K562 (cell line): ENCODE measurements around the gene RIPPLY3. TPM values are rescaled to one million over a fixed set of nuclear protein-coding genes. Genes with fewer than 3 reads are reported as not detected.
A peak's percentile ranks its signal among the peaks of the same experiment; 100 is the strongest.

Source experiments
- BACH1 ChIP-seq: fragments of 200-800 bp; sonication (Bioruptor generic); IDR thresholded peaks from 2 replicates; pipeline ENCODE4 v1.6.1; 2016; ENCODE audit warnings: missing genetic modification characterization, missing compliant biosample characterization
- C11orf30 ChIP-seq: fragments of 450-650 bp; IDR thresholded peaks from 2 replicates; pipeline ENCODE4 v1.6.1; 2016; ENCODE audit warnings: low read depth, mild to moderate bottlenecking
- CBFA2T2 ChIP-seq: fragments of 450-650 bp; conservative IDR thresholded peaks from 2 replicates; pipeline ENCODE4 v1.6.1; 2017; ENCODE audit warnings: mild to moderate bottlenecking
- CREM ChIP-seq: IDR thresholded peaks from 2 replicates; pipeline ENCODE4 v1.6.1; 2014; ENCODE audit warnings: antibody characterized with exemption, low read depth
- CTBP1 ChIP-seq: fragments of 450-650 bp; IDR thresholded peaks from 2 replicates; pipeline ENCODE4 v1.6.1; 2016; ENCODE audit warnings: borderline replicate concordance
- EP300 ChIP-seq: IDR thresholded peaks from 2 replicates; pipeline ENCODE4 v1.6.1; 2012; ENCODE audit warnings: low read length, improper control_type of control experiment
- ETV5 ChIP-seq: sonication (generic); formaldehyde crosslinking; IDR thresholded peaks from 2 replicates; pipeline ENCODE4 v1.4.0; 2020; ENCODE audit warnings: low read depth, mild to moderate bottlenecking, missing genetic modification reagents
- GATAD2B ChIP-seq: fragments of 450-650 bp; IDR thresholded peaks from 2 replicates; pipeline ENCODE4 v1.6.1; 2017; ENCODE audit warnings: mild to moderate bottlenecking, borderline replicate concordance
- KDM1A ChIP-seq, 2 experiments: fragments of 450-650 bp; IDR thresholded peaks; 2 replicates each; pipeline ENCODE4 v1.6.1; 2016; ENCODE audit warnings: mild to moderate bottlenecking in 2 of 2
- MAFF ChIP-seq: IDR thresholded peaks from 2 replicates; pipeline ENCODE4 v1.6.1; 2012; ENCODE audit warnings: low read length, improper control_type of control experiment
- MTA2 ChIP-seq: fragments of 450-650 bp; IDR thresholded peaks from 2 replicates; pipeline ENCODE4 v1.6.1; 2016; ENCODE audit warnings: low read depth
- MYC ChIP-seq, 2 experiments: fragments of 250-450 bp in 1 of 2; sonication (Bioruptor Pico) in 1 of 2; IDR thresholded peaks; 2 replicates each; pipeline versions ENCODE4 v1.5.1 to v1.6.1; 2012 to 2021; ENCODE audit warnings: low read depth in 2 of 2, borderline replicate concordance in 1 of 2, improper control_type of control experiment in 1 of 2, low read length in 1 of 2, mild to moderate bottlenecking in 1 of 2, moderate library complexity in 1 of 2
- NFE2 ChIP-seq: IDR thresholded peaks from 2 replicates; pipeline ENCODE4 v1.6.1; 2014; ENCODE audit warnings: antibody characterized with exemption, low read depth
- NFE2L1 ChIP-seq: fragments of 450-650 bp; IDR thresholded peaks from 2 replicates; pipeline ENCODE4 v1.6.1; 2016; ENCODE audit warnings: missing genetic modification characterization, low read depth, mild to moderate bottlenecking, missing compliant biosample characterization, moderate library complexity, borderline replicate concordance
- NRF1 ChIP-seq, 2 experiments: fragments of 450-650 bp; IDR thresholded peaks in 1 of 2; conservative IDR thresholded peaks in 1 of 2; 2 replicates each; pipeline ENCODE4 v1.6.1; 2014; ENCODE audit warnings: mild to moderate bottlenecking in 2 of 2
- PTBP1 ChIP-seq: fragments of 200-400 bp; formaldehyde crosslinking; IDR thresholded peaks from 2 replicates; pipeline ENCODE4 v1.6.1; 2017; ENCODE audit warnings: low read depth, low read length
- SMARCE1 ChIP-seq: fragments of 450-650 bp; IDR thresholded peaks from 2 replicates; pipeline ENCODE4 v1.7.1; 2016; ENCODE audit warnings: mild to moderate bottlenecking
- ZC3H4 ChIP-seq: sonication (generic); formaldehyde crosslinking; IDR thresholded peaks from 2 replicates; pipeline ENCODE4 v1.9.0; 2021; ENCODE audit warnings: missing genetic modification reagents, borderline replicate concordance
- ZNF592 ChIP-seq: fragments of 450-650 bp; IDR thresholded peaks from 2 replicates; pipeline ENCODE4 v1.6.1; 2017; ENCODE audit warnings: antibody characterized with exemption, mild to moderate bottlenecking
- polyA plus RNA-seq, 8 experiments: library from polyadenylated mRNA; depleted of rRNA in 4 of 8; stranded (reverse) in 5 of 8; unstranded in 3 of 8; fragments of >200 nt; fragmentation: Nextera tagmentation in 2 of 8; fragmentation: Illumina TruSeq in 1 of 8; extraction: Ambion mirVana in 2 of 8; extraction: Trizol in 1 of 8; gene quantifications; 2 replicates each; pipeline versions ENCODE4 v1.2.1 to v1.2.3, GENCODE V29; 2011 to 2014; ENCODE audit warnings: inconsistent platforms in 1 of 8, missing spikeins in 1 of 8
- total RNA-seq, 7 experiments: library from RNA; depleted of rRNA in 6 of 7; stranded (reverse); fragments of >200 nt in 6 of 7; fragmentation: Illumina TruSeq in 2 of 7; extraction: Trizol in 2 of 7; gene quantifications; 2 replicates each; pipeline versions ENCODE4 v1.2.1 to v1.2.3, GENCODE V29; 2011 to 2021; ENCODE audit warnings: low replicate concordance in 1 of 7
- TF ChIP-seq, protein P1 (sequence below): fragments of 200-800 bp; sonication (Bioruptor generic); IDR thresholded peaks from 2 replicates; pipeline ENCODE4 v1.6.1; 2017; ENCODE audit warnings: missing genetic modification characterization, missing compliant biosample characterization
- TF ChIP-seq, protein P2 (sequence below): fragments of 250-450 bp; sonication (Bioruptor Pico); IDR thresholded peaks from 2 replicates; pipeline ENCODE4 v1.8.0; 2021; ENCODE audit warnings: borderline replicate concordance, mild to moderate bottlenecking, moderate library complexity; ENCODE audit not compliant: poor library complexity, severe bottlenecking
- TF ChIP-seq, protein P3 (sequence below): sonication (generic); formaldehyde crosslinking; IDR thresholded peaks from 2 replicates; pipeline ENCODE4 v1.8.0; 2022; ENCODE audit warnings: mild to moderate bottlenecking, missing genetic modification reagents
- TF ChIP-seq, protein P4 (sequence below): fragments of 250-450 bp; sonication (Bioruptor Pico); IDR thresholded peaks from 2 replicates; pipeline ENCODE4 v1.8.0; 2022; ENCODE audit warnings: moderate library complexity, mild to moderate bottlenecking, inconsistent platforms

RIPPLY3 gene
- total and polyA plus RNA-seq, 9 of the 15 experiments (the other 6 are each of a cell fraction or from before 2014, with no cell fraction given): not detected

DNA sequence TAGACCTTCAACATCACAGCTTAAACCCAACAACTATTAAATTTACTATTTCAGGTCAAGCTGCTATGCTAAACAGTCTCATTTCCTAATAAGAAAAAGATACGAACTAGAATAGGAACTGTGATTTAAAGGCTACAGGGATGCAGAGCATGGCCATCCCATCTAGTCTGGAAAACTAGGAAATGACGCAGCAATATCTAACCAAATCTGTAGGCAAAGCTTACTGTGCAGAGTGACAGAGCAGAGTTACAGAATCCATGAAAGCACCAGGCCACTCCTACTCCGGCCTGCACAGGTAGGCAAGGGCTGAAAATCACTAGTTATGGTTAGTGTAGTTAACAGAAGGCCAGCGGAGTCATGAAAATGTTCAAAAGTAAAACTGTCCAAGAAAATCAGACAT lies 42.1 kb upstream of the RIPPLY3 start (continued):
- peak; percentile 41 for TF ChIP-seq MYC (IDR thresholded peaks at IDR 0.05; ENCODE audit: low read depth, low read length)
- no peak for TF ChIP-seq MYC (CRISPR knock-in tag; IDR thresholded peaks at IDR 0.05; ENCODE audit: borderline replicate concordance, low read depth)
- peak; percentile 30 to 44; a peak in 1 of 4 replicates for TF ChIP-seq NRF1 (conservative IDR thresholded peaks at IDR 0.05 in 1 of 2, IDR thresholded peaks at IDR 0.05 in 1 of 2)
- TF ChIP-seq CREM: peak; percentile 71
- peak; percentile 84; the same call in 1 of the 2 replicates for TF ChIP-seq BACH1 (tag)
- TF ChIP-seq ETV5 (CRISPR knock-in tag): no peak
- TF ChIP-seq C11orf30: peak; percentile 95
- TF ChIP-seq, protein P1, sequence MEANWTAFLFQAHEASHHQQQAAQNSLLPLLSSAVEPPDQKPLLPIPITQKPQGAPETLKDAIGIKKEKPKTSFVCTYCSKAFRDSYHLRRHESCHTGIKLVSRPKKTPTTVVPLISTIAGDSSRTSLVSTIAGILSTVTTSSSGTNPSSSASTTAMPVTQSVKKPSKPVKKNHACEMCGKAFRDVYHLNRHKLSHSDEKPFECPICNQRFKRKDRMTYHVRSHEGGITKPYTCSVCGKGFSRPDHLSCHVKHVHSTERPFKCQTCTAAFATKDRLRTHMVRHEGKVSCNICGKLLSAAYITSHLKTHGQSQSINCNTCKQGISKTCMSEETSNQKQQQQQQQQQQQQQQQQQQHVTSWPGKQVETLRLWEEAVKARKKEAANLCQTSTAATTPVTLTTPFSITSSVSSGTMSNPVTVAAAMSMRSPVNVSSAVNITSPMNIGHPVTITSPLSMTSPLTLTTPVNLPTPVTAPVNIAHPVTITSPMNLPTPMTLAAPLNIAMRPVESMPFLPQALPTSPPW: no peak
- peak; percentile 65 for TF ChIP-seq ZNF592
- TF ChIP-seq, protein P2, sequence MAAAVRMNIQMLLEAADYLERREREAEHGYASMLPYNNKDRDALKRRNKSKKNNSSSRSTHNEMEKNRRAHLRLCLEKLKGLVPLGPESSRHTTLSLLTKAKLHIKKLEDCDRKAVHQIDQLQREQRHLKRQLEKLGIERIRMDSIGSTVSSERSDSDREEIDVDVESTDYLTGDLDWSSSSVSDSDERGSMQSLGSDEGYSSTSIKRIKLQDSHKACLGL: no peak
- peak; percentile 49; the same call in 1 of the 2 replicates for TF ChIP-seq EP300
- TF ChIP-seq ZC3H4 (CRISPR knock-in tag): no peak
- peak; percentile 83 to 90 for TF ChIP-seq KDM1A (IDR thresholded peaks at IDR 0.05)
- TF ChIP-seq MTA2: no peak
- TF ChIP-seq PTBP1: no peak
- peak; percentile 87 for TF ChIP-seq MAFF
- peak; percentile 10; the same call in 1 of the 2 replicates for TF ChIP-seq SMARCE1
- TF ChIP-seq, protein P3, sequence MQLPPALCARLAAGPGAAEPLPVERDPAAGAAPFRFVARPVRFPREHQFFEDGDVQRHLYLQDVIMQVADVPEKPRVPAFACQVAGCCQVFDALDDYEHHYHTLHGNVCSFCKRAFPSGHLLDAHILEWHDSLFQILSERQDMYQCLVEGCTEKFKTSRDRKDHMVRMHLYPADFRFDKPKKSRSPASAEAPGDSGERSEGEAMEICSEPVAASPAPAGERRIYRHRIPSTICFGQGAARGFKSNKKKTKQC (CRISPR knock-in tag): no peak
- no peak for TF ChIP-seq CBFA2T2
- TF ChIP-seq, protein P4, sequence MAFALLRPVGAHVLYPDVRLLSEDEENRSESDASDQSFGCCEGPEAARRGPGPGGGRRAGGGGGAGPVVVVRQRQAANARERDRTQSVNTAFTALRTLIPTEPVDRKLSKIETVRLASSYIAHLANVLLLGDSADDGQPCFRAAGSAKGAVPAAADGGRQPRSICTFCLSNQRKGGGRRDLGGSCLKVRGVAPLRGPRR (CRISPR knock-in tag): no peak
- TF ChIP-seq NFE2: peak; percentile 98
- TF ChIP-seq GATAD2B: peak; percentile 14; the same call in 1 of the 2 replicates
- TF ChIP-seq NFE2L1 (tag): peak; percentile 85
- TF ChIP-seq CTBP1: peak; percentile 70
